Measurements from ENCODE around the gene GPR146. TPM values are rescaled to one million over a fixed set of nuclear protein-coding genes. Genes with fewer than 3 reads are reported as not detected.

The GPR146 gene
- 16.4 and 16.7 TPM in 2 replicates for total RNA-seq

GRCh38 chr7:1044189-1045068 is at the start of gene GPR146:
Gene GPR146 (plus strand): TSS chr7:1044546. CDS start chr7:1057516, 12,970 bp downstream.

DNA sequence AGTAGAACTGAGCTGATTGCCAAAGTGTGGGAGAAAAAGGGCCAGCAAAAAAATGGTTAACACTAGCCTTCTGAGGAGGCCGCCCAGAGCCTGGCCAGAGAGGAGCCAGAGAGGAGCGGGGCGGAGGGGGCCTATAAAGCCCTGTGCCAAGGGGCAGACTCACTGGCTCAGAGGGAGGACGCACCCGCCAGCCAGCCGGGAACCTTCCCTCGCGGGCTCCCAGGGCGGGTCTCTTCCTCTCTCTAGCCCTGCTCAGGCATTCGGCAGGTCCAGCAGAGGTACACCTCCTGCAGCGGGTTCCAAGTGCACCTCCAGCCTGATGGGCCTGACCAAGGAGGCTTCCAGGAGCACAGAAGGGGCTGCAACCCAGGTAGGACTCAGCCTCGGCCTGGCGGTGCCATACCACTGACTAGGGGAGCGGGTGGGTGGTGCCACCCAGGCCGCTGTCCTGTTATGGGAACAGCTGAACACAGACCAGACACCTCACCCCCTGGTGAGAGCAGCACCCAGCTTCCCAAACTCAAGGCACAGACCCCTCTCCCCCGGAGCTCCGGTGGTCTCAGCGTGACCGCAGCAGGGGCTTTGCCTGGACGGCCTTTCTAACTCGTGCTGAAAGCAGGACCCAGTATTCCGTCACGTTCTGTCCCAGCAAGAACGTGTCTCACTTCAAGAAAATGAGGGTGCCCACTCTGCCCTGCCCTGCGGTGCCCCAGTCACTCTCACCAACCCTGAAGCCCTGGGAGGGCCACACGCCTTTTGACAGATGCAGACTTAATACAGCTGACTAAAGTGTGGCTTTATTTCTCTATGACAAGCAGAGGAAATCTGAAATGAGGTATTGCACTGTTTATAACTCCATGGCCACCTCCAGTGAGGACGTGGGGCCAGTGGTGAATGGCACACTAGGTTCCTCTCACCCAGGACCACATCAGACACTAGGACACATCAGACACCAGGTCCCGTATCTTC is 43.9 kb downstream of the GPR146 start, which contains the start of gene GPER1:
Gene GPER1, plus strand, starts transcription at position 162 of the 969 bp plus-strand sequence. CDS start 3,616 bp downstream, outside the sequence.

Other genes starting within 250 kb of the GPR146 start
- 291 and 366 TPM in 2 replicates for gene SUN1, start 212.1 kb upstream of the GPR146 start, total RNA-seq
- gene GET4, start 168.0 kb upstream of the GPR146 start, total RNA-seq: 19.4 and 30.4 TPM in 2 replicates
- 4.4 and 4.8 TPM in 2 replicates for gene ADAP1, start 89.9 kb upstream of the GPR146 start, total RNA-seq
- 9.8 and 10.1 TPM in 2 replicates for gene COX19, start 69.0 kb upstream of the GPR146 start, total RNA-seq
- not detected in 2 replicates for gene CYP2W1, start 61.4 kb upstream of the GPR146 start, total RNA-seq
- 3.2 and 5.3 TPM in 2 replicates for gene GPER1, start 43.6 kb downstream of the GPR146 start, total RNA-seq
- 12.2 and 13.6 TPM in 2 replicates for gene ZFAND2A, start 115.7 kb downstream of the GPR146 start, total RNA-seq
- not detected in 2 replicates for gene UNCX, start 188.3 kb downstream of the GPR146 start, total RNA-seq

Data from smooth muscle cell of the pulmonary artery (primary cell).